RWPE2 (cell line): ENCODE measurements around the gene SCYGR5.

Experiments used
- ATAC-seq: fragments of 200-7000 bp; cut with Tn5 transposase; 3 replicates; pipeline ENCODE4 v1.9.1; 2021; ENCODE audit warnings: low read depth
- DNase-seq: peaks from one replicate; pipeline ENCODE4 v3.0.0-alpha.2; 2020; ENCODE audit warnings: low spot score
- H3K27ac ChIP-seq: fragments of 450-650 bp; 2 replicates; pipeline ENCODE4 v1.5.1; 2017; ENCODE audit warnings: mild to moderate bottlenecking; ENCODE audit not compliant: poor library complexity, severe bottlenecking
- H3K27me3 ChIP-seq: fragments of 250-450 bp; sonication (Bioruptor Pico); 2 replicates; pipeline ENCODE4 v1.5.1; 2021; ENCODE audit warnings: mild to moderate bottlenecking, moderate library complexity; ENCODE audit not compliant: insufficient read depth, poor library complexity, severe bottlenecking
- H3K36me3 ChIP-seq: fragments of 250-450 bp; sonication (Bioruptor Pico); 2 replicates; pipeline ENCODE4 v1.5.1; 2020; ENCODE audit warnings: low read depth, mild to moderate bottlenecking, moderate library complexity
- H3K4me1 ChIP-seq: fragments of 250-450 bp; sonication (Bioruptor Pico); 2 replicates; pipeline ENCODE4 v1.5.1; 2021; ENCODE audit warnings: mild to moderate bottlenecking, moderate library complexity; ENCODE audit not compliant: insufficient read depth, poor library complexity, severe bottlenecking
- H3K4me3 ChIP-seq: fragments of 250-450 bp; sonication (Bioruptor Pico); 2 replicates; pipeline ENCODE4 v1.5.1; 2021; ENCODE audit warnings: mild to moderate bottlenecking, moderate library complexity; ENCODE audit not compliant: severe bottlenecking
- H3K9me3 ChIP-seq: fragments of 250-450 bp; sonication (Bioruptor Pico); 2 replicates; pipeline ENCODE4 v1.5.1; 2021; ENCODE audit warnings: mild to moderate bottlenecking, moderate library complexity; ENCODE audit not compliant: severe bottlenecking
- CTCF ChIP-seq: fragments of 450-650 bp; IDR thresholded peaks from one replicate; pipeline ENCODE4 v1.5.1; 2017; ENCODE audit warnings: mild to moderate bottlenecking, moderate library complexity; ENCODE audit not compliant: poor library complexity, severe bottlenecking

SCYGR5 gene

GRCh38 chr2:227657199-227657845 lies 9.3 kb upstream of the SCYGR5 start:
- ATAC-seq (no peak), DNase-seq (no peak)
- TF ChIP-seq CTCF = no peak
- Histone ChIP-seq H3K4me1 (peaks cover 27% of the 10 kb centered on the region), H3K27me3 (no peaks in the 10 kb centered on the region), H3K9me3 (no peaks in the 10 kb centered on the region), H3K4me3 (no peak overlapping the region), H3K27ac (no peak overlapping the region), H3K36me3 (no peaks in the 10 kb centered on the region)

- no peak overlapping the region for H3K27ac ChIP-seq
- no peak for TF ChIP-seq CTCF
- H3K27me3 ChIP-seq = no peaks in the 10 kb centered on the region
- DNase-seq (no peak), ATAC-seq (no peak)
- no peak overlapping the region for H3K4me3 ChIP-seq
- no peaks in the 10 kb centered on the region for H3K4me1 ChIP-seq
- no peaks in the 10 kb centered on the region for H3K36me3 ChIP-seq
- H3K9me3 ChIP-seq = no peaks in the 10 kb centered on the region
Measured at GRCh38 chr2:227661025-227661649, 5.5 kb upstream of the SCYGR5 start.

DNA sequence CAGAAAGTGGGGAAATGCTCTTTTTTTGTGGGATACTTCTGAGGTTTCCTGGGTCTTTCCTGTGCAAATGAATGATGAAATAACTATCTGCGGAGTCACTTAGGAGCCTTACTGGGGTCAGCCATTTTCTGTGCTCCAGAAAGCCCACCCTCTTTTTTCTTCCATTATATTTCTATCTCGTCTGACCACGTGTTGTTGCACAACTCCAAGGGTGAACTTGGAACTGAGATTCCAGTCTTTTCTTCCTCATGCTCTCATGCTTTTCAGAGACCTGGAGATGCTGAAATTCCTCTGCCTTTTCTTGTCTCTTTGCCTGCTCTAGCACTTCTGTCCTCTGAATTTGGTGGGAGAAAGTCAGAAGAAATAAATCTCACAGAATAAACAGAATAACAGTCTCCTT lies 4.8 kb upstream of the SCYGR5 start:
- no peak for ATAC-seq

GRCh38 chr2:227665189-227665940 lies 1.2 kb upstream of the SCYGR5 start:
- no peak for TF ChIP-seq CTCF
- Histone ChIP-seq H3K27me3 (no peaks in the 10 kb centered on the region), H3K9me3 (no peaks in the 10 kb centered on the region), H3K4me3 (no peak overlapping the region), H3K36me3 (no peaks in the 10 kb centered on the region), H3K27ac (no peak overlapping the region), H3K4me1 (no peaks in the 10 kb centered on the region)
- no peak for ATAC-seq
- no peak for DNase-seq

More for the DNA sequence above, 4.8 kb upstream of the SCYGR5 start:
- Histone ChIP-seq H3K9me3 (no peaks in the 10 kb centered on the region), H3K27ac (no peak overlapping the region), H3K36me3 (no peaks in the 10 kb centered on the region), H3K27me3 (no peaks in the 10 kb centered on the region), H3K4me3 (no peak overlapping the region), H3K4me1 (no peaks in the 10 kb centered on the region)
- no peak for DNase-seq
- TF ChIP-seq CTCF = no peak
